ENCODE data around the gene RPS6KA2.
"Not testable (repeated sequence)": the region's sequence is repeated elsewhere in the genome, so short reads cannot be mapped to it uniquely, and the experiment has no call there.

RPS6KA2 gene

GRCh38 chr6:166395351-166395750, 231.7 kb downstream of the RPS6KA2 start:
- DNase-seq (ENCODE audit: low read depth) = no peak
- no peak overlapping the region for H3K4me3 ChIP-seq (ENCODE audit: control insufficient read depth, low read depth, low read length)
- TF ChIP-seq CTCF (conservative IDR thresholded peaks at IDR 0.05; ENCODE audit: control insufficient read depth, insufficient read depth, low read depth, low read length) = no peak

- no peak overlapping the region for H3K4me3 ChIP-seq (ENCODE audit: control insufficient read depth, low read depth, low read length)
- no peak for DNase-seq (ENCODE audit: low read depth)
- TF ChIP-seq CTCF (conservative IDR thresholded peaks at IDR 0.05; ENCODE audit: control insufficient read depth, insufficient read depth, low read depth, low read length) = no peak
These were observed 232.8 kb downstream of the RPS6KA2 start for GRCh38 chr6:166394036-166394892.

GRCh38 chr6:166393535-166393823, 233.6 kb downstream of the RPS6KA2 start:
- no peak overlapping the region for H3K4me3 ChIP-seq (ENCODE audit: control insufficient read depth, low read depth, low read length)
- no peak for DNase-seq (ENCODE audit: low read depth)
- no peak for TF ChIP-seq CTCF (conservative IDR thresholded peaks at IDR 0.05; ENCODE audit: control insufficient read depth, insufficient read depth, low read depth, low read length)

GRCh38 chr6:166392755-166393534, 234.1 kb downstream of the RPS6KA2 start:
- not testable (repeated sequence) for DNase-seq (ENCODE audit: low read depth); H3K4me3 ChIP-seq (ENCODE audit: control insufficient read depth, low read depth, low read length)

GRCh38 chr6:166389119-166389518, 237.9 kb downstream of the RPS6KA2 start:
- DNase-seq (ENCODE audit: low read depth) = no peak
- TF ChIP-seq CTCF (conservative IDR thresholded peaks at IDR 0.05; ENCODE audit: control insufficient read depth, insufficient read depth, low read depth, low read length) = no peak
- no peak overlapping the region for H3K4me3 ChIP-seq (ENCODE audit: control insufficient read depth, low read depth, low read length)

GRCh38 chr6:166388290-166389004, 238.6 kb downstream of the RPS6KA2 start:
- no peak for DNase-seq (ENCODE audit: low read depth)
- H3K4me3 ChIP-seq (ENCODE audit: control insufficient read depth, low read depth, low read length) = no peak overlapping the region
- TF ChIP-seq CTCF (conservative IDR thresholded peaks at IDR 0.05; ENCODE audit: control insufficient read depth, insufficient read depth, low read depth, low read length) = no peak

All from fibroblast of mammary gland (primary cell).